NT2/D1 (cell line): ENCODE results near the gene TEAD1.

Source experiments
- SUZ12 ChIP-seq: IDR thresholded peaks from 2 replicates; pipeline ENCODE4 v1.6.1; 2011; ENCODE audit not compliant: insufficient read length, insufficient read depth; ENCODE audit errors: extremely low read depth
- YY1 ChIP-seq: IDR thresholded peaks from 2 replicates; pipeline ENCODE4 v1.6.1; 2011; ENCODE audit not compliant: insufficient read length, insufficient read depth

DNA sequence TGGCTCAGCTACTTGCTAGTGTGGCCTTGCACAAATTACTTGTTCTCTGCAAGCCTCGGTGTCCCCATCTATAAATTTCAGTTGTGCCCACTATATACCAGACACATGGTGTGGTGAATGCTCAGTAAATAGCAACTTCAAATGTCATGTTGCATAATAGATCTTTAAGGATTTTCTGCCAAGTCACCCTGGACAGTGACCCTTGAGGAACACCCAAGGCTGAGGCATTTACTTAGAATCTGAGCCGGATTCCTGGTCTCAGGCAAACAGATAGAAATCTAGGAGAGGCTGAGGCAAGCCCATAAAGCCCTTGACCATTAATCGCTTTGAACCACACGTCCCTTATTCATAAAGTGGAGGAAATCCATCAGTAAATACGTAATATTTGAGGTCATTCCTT, 9.7 kb downstream of the TEAD1 start:
- TF ChIP-seq SUZ12 (no peak), YY1 (no peak)
